Activated T-cell treated with anti-CD3 and anti-CD28 coated beads, Interleukin-2, amount 50 U/mL, for 4 hours (primary cell): ENCODE data around the gene TACC2. TPM values are rescaled to one million over a fixed set of nuclear protein-coding genes. Genes with fewer than 3 reads are reported as not detected.
"Not testable (repeated sequence)": the region's sequence is repeated elsewhere in the genome, so short reads cannot be mapped to it uniquely, and the experiment has no call there.

Experiments
- ATAC-seq, 2 donors: fragments of 200-7000 bp; cut with Tn5 transposase; one replicate each; pipeline ENCODE4 v1.10.0; 2021
- DNase-seq: peaks from one replicate; pipeline ENCODE4 v3.0.0-alpha.2; 2020
- H3K27me3 Mint-ChIP-seq: one replicate; pipeline ENCODE4 v1.8.0; 2021; ENCODE audit warnings: low read depth, mixed read lengths
- H3K36me3 Mint-ChIP-seq: one replicate; pipeline ENCODE4 v1.8.0; 2022; ENCODE audit warnings: mixed read lengths; ENCODE audit not compliant: insufficient read depth
- H3K4me1 Mint-ChIP-seq: one replicate; pipeline ENCODE4 v1.8.0; 2021; ENCODE audit warnings: low read depth, mixed read lengths
- H3K4me3 Mint-ChIP-seq: one replicate; pipeline ENCODE4 v1.8.0; 2021; ENCODE audit warnings: mild to moderate bottlenecking, moderate library complexity, mixed read lengths
- H3K9me3 Mint-ChIP-seq: one replicate; pipeline ENCODE4 v1.8.0; 2021; ENCODE audit warnings: mixed read lengths
- total RNA-seq, 3 donors: library from RNA; stranded (reverse); gene quantifications; one replicate each; pipeline ENCODE4 v1.2.1, GENCODE V29; 2021

The TACC2 gene
- total RNA-seq, 3 donors from 2014 or later: 0.21 to 0.57 (median 0.43) TPM

DNA sequence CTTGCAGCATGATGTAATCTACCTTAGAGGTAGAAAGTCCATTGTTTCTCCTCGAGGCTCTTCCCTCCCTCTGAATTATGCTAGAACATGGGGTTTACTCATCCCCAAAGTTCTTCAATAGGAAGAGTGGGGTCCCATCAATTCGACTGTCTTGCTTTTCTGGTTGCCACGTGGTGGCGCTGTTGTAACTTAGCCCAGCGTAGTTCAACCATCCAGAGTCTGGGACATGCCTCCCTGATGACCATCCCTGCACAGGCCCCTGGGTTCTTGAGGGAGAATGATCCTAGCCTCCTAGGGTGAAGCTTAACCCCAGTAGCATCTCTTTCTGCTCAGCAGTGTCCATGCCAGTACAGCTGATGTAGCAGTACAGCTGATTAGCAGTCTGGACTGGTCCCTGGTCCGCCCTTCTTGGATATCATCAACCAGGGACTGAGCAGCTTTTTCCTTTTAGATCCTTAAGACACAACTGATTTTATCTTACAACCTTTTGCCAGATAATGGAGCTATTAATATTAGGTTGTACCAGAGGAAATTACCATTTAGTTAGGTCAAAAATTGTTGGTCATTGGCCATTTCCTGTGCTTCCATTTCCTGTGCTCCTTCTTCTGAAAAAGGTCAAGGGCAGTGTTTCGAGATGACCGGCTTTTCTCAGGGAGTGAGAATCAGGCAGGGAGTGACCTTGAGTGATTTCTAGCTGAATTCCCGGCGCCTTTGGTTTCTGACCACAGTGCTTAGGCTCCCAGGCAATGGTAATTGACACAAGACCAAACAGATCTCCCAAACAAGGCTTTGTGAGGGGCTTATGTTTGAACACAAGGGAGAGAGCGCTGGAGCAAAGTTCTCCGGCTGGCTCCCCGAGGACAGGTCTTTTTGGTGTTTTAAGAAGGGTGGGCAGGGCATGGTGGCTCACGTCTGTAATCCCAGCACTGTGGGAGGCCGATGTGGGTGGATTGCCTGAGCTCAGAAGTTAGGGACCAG, 65.4 kb downstream of the TACC2 start:
- no peaks in the 10 kb centered on the region for H3K4me1 Mint-ChIP-seq
- no peaks in the 10 kb centered on the region for H3K9me3 Mint-ChIP-seq
- ATAC-seq (no peak), DNase-seq (no peak)
- H3K27me3 Mint-ChIP-seq: peaks cover 3% of the 10 kb centered on the region
- no peak overlapping the region for H3K4me3 Mint-ChIP-seq
- H3K36me3 Mint-ChIP-seq: no peaks in the 10 kb centered on the region

DNA sequence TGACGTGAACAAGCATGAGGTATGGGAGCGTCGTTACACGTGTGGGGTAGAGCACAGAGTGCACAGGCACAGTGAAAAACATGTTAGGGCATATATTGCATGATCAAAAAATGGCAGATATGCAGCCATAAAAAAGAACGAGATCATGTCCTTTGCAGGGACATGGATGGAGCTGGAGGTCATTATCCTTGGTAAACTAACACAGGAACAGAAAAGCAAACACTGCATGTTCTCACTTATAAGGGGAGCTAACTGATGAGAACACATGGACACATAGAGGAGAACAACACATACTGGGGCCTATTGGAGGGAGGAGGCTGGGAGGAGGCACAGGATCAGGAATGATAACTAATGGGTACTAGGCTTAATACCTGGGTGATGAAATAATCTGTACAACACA, 66.3 kb downstream of the TACC2 start:
- H3K27me3 Mint-ChIP-seq: peaks cover 5% of the 10 kb centered on the region

DNA sequence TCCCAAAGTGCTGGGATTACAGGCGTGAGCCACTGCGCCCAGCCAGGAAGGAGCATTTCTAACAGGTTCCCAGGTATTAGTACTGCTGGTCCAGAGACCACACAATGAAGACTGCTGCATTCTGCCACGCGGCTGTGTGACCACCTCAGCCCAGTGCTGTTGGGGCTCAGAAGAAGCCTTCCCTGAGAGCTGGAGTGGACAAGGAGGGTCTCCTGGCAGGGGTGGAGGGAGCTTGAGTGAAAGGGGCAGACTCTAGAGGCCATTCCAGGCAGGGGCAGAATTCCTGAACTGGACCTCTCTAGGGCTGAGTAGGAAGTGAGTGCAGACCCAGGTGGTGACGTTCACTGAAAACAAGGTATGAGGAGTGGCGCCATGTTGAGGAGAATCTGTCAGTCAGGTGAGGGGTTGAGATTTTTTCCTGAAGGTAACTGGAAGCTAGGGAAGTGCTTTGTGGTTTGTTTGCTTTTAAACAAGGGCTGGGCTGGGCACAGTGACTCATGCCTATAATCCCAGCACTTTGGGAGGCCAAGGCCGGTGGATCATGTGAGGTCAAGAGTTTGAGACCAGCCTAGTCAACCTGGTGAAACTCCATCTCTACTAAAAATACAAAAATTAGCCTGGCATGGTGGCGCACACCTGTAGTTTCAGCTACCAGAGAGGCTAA, 67.6 kb downstream of the TACC2 start:
- no peak for DNase-seq
- Mint-ChIP-seq H3K36me3 (no peaks in the 10 kb centered on the region), H3K9me3 (no peaks in the 10 kb centered on the region), H3K4me3 (no peak overlapping the region), H3K27me3 (peaks cover 5% of the 10 kb centered on the region), H3K4me1 (no peaks in the 10 kb centered on the region)
- no peak for ATAC-seq

More for the DNA sequence above, 66.3 kb downstream of the TACC2 start:
- ATAC-seq (no peak), DNase-seq (no peak)
- H3K4me1 Mint-ChIP-seq: no peaks in the 10 kb centered on the region
- H3K4me3 Mint-ChIP-seq: no peak overlapping the region
- no peaks in the 10 kb centered on the region for H3K9me3 Mint-ChIP-seq
- no peaks in the 10 kb centered on the region for H3K36me3 Mint-ChIP-seq

DNA sequence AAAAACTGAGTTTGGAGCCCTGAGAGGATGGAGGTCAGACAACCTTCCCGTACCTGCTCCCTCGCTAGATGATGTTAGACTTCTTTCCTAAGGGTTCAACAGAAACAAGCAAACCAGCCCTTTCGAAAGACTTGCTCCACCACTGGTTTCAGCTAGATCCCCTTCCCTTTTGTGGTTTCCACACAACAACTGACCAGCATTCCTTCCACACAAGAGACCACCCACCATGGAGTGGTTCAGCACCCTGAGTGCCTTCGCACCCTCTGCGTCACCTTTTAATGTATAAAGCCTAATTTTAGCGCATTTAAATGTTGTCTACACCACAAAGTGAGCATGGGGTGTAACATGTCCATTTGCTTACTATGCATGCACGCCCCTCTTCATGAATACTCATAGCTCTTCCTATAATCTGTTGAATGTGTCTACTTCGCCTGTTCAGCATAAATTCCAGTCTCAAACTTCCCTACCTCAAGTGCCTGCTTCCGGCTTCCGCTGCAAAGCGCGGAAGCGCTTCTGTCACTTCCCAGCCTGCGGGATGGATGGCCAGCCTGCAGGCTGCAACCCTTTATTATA, 69.0 kb downstream of the TACC2 start:
- H3K4me3 Mint-ChIP-seq: no peak overlapping the region
- no peaks in the 10 kb centered on the region for H3K4me1 Mint-ChIP-seq
- peaks cover 5% of the 10 kb centered on the region for H3K27me3 Mint-ChIP-seq
- no peaks in the 10 kb centered on the region for H3K36me3 Mint-ChIP-seq
- DNase-seq: no peak
- ATAC-seq: no peak
- no peaks in the 10 kb centered on the region for H3K9me3 Mint-ChIP-seq

DNA sequence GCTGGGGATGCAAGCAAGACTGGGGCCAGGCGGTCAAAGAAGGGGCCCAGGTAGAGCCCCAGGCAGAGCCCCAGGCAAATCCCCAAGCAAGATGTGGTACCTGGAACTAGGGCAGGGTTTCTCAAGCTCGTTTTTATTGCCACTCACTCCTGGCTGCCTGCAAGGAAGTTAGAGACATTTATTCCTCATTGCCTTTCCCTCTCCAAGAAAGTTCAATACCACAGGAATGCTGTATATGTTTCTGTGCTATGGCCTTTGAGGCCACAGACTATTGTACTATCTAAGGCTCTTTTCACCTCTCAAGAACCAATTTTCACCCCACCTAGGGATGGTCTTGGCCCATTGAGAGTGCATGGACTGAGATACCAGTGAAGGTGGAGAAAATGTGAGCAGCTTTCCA, 71.3 kb downstream of the TACC2 start:
- H3K36me3 Mint-ChIP-seq: no peaks in the 10 kb centered on the region

DNA sequence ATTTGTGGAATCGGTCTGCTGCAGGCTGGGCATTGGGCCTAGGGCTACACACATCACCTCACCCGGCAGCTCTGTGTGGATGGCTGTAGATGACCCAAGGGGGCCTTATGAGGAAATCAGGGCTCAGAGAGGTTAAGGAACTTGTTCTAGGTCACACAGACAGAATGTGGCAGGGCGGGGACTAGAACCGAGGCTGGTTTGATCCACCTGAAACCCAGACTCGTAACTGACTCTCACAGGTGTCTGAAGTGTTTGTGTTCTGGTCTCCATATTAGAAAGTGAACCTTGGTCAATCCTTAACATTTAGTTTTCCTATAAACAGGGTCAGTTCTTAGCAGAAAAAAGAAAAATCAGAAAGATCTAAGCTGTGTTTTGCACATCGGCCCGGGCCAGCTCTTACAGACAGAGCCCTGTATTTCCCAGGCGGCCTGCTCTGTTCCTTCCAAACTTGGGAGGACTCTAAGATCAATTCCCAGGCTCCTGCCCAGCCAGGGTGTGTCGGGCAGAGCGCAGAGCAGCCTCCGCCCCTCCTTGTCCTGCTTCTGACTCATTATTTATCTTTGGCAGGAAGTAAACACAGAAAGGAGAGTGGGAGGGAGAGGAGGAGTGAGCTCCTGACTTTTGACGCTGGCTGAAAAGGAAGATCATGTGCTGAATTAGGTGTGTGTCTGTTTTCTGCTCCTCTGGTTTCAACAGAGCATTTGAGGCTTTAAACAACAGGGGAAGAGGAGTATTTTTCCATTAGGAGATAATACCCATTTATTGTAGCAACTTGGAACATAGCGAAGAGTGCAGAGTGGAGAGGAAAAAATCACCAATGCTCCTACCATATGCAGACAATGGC, 74.1 kb downstream of the TACC2 start:
- DNase-seq (no peak), ATAC-seq (no peak)
- Mint-ChIP-seq H3K4me1 (no peaks in the 10 kb centered on the region), H3K4me3 (no peak overlapping the region), H3K36me3 (no peaks in the 10 kb centered on the region), H3K27me3 (peaks cover 4% of the 10 kb centered on the region), H3K9me3 (peaks cover 5% of the 10 kb centered on the region)

More for the DNA sequence above, 71.3 kb downstream of the TACC2 start:
- no peaks in the 10 kb centered on the region for H3K4me1 Mint-ChIP-seq
- DNase-seq (no peak), ATAC-seq (no peak)
- H3K27me3 Mint-ChIP-seq: peaks cover 3% of the 10 kb centered on the region
- H3K9me3 Mint-ChIP-seq: no peaks in the 10 kb centered on the region
- no peak overlapping the region for H3K4me3 Mint-ChIP-seq

DNA sequence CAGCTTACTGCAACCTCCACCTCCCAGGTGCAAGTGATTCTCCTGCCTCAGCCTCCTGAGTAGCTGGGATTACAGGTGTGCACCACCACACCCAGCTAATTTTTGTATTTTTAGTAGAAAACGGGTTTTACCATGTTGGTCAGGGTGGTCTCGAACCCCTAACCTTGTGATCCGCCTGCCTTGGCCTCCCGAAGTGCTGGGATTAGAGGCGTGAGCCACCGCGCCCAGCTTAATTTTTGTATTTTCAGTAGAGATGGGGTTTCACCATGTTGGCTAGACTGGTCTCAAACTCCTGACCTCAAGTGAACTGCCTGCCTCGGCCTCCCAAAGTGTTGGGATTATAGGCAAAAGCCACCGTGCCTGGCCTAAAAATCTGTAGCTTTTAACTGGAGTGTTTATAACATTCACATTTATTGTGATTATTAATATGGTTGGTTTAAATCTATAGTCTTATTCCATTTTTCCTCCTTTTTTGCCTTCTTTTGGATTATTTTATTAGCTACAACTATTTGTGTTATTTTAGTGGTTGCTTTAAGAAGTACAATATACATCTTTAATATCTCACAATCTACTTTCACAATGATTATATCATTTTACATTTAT, 77.5 kb downstream of the TACC2 start:
- H3K4me3 Mint-ChIP-seq, DNase-seq: not testable (repeated sequence)

DNA sequence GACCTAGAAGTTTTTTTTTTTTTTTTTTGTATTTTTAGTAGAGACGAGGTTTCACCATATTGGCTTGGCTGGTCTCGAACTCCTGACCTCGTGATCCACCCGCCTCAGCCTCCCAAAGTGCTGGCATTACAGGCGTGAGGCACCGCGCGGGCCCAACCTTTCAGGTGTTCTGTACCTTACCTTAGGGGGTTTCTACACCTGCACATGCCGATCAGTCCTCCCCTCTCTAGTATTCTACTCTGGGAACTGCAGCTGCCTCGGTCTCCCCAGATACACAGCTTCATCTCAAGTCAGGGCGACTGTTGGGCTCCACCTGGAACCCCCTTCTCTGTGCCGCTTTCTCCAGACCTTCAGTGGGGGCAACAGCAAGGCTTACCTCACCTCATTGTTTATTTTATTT, 79.9 kb downstream of the TACC2 start:
- Mint-ChIP-seq H3K4me3 (no peak overlapping the region), H3K27me3 (peaks cover 8% of the 10 kb centered on the region), H3K4me1 (no peaks in the 10 kb centered on the region), H3K36me3 (no peaks in the 10 kb centered on the region), H3K9me3 (peaks cover 5% of the 10 kb centered on the region)
- no peak for ATAC-seq
- DNase-seq: no peak

More for the DNA sequence above, 77.5 kb downstream of the TACC2 start:
- not testable (repeated sequence) for H3K27me3 Mint-ChIP-seq, H3K4me1 Mint-ChIP-seq, H3K9me3 Mint-ChIP-seq, H3K36me3 Mint-ChIP-seq, ATAC-seq

DNA sequence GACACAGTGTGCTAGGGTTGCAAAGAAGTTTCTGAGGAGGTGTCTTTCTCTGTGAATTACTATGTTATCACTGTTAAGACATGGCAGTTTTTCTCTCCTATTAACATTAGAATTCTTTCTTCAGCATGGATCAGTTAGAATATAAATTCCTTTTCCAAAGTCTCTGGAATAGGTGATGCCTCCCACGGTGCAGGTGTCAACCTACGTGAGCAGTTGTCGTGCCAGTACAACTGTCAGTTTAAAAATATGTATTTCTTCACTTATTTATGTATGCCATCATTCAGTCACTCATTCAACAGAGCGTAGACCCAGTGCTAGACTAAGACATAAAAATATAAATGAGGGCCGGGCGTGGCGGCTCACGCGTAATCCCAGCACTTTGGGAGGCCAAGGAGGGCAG, 83.5 kb downstream of the TACC2 start:
- no peaks in the 10 kb centered on the region for H3K4me1 Mint-ChIP-seq
- ATAC-seq: no peak
- no peak for DNase-seq
- no peak overlapping the region for H3K4me3 Mint-ChIP-seq
- H3K9me3 Mint-ChIP-seq: no peaks in the 10 kb centered on the region
- peaks cover 6% of the 10 kb centered on the region for H3K27me3 Mint-ChIP-seq
- no peaks in the 10 kb centered on the region for H3K36me3 Mint-ChIP-seq

DNA sequence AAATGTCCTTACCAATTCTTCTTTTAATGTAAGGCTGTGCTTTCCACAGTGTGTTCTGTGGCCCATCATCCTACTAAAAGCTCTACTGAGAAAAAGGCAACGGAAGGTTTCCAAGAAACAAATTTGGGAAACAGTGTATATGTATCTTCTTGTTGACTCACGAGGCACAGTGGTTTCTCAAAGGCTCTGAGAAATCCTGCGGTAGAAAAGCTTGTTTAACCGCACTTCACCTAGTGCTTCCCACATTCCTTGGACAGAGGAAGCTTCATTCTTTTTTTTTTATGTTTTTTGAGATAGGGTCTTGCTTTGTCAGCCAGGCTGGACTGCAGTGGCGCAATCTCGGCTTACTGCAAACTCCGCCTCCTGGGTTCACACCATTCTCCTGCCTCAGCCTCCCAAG, 84.5 kb downstream of the TACC2 start:
- DNase-seq: no peak
- Mint-ChIP-seq H3K27me3 (peaks cover 6% of the 10 kb centered on the region), H3K9me3 (no peaks in the 10 kb centered on the region), H3K36me3 (no peaks in the 10 kb centered on the region), H3K4me3 (no peak overlapping the region), H3K4me1 (no peaks in the 10 kb centered on the region)
- no peak for ATAC-seq

DNA sequence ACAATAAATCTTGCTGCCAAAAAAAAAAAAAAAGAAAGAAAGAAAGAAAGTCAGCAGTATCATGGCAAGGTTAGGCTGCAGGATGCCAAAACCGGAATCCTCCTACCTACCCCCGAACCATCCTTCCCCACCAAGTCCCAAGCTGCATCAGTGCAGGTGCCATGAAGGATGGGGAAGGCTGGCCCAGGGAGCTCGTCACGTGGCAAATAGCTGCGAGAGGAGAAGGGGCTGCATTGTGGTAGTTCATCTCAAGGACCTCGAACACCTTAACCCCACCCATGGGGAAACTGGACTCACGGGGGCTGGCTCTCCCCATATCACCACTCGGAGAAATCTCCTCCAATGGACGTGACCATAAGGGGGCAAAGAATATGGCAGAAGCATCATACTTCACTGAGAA, 86.2 kb downstream of the TACC2 start:
- Mint-ChIP-seq H3K9me3 (no peaks in the 10 kb centered on the region), H3K4me1 (no peaks in the 10 kb centered on the region), H3K4me3 (no peak overlapping the region), H3K36me3 (no peaks in the 10 kb centered on the region), H3K27me3 (peaks cover under 1% of the 10 kb centered on the region)
- no peak for DNase-seq
- no peak for ATAC-seq

DNA sequence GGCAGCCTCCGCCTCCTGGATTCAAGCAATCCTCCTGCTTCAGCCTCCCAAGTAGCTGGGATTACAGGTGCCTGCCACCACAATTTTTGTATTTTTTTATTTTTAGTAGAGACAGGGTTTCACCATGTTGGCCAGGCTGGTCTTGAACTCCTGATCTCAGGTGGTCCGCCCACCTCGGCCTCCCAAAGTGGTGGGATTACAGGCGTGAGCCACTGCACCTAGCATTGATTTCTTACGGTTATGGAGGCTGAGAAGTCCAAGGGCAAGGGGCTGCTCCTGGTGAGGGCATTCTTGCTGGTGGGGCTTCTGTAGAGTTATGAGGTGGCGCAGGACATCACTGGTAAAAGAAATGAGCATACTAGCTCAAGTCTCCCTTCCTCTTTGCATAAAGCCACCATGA, 86.9 kb downstream of the TACC2 start:
- H3K4me1 Mint-ChIP-seq, H3K27me3 Mint-ChIP-seq, ATAC-seq, H3K4me3 Mint-ChIP-seq, DNase-seq, H3K9me3 Mint-ChIP-seq, H3K36me3 Mint-ChIP-seq: not testable (repeated sequence)

DNA sequence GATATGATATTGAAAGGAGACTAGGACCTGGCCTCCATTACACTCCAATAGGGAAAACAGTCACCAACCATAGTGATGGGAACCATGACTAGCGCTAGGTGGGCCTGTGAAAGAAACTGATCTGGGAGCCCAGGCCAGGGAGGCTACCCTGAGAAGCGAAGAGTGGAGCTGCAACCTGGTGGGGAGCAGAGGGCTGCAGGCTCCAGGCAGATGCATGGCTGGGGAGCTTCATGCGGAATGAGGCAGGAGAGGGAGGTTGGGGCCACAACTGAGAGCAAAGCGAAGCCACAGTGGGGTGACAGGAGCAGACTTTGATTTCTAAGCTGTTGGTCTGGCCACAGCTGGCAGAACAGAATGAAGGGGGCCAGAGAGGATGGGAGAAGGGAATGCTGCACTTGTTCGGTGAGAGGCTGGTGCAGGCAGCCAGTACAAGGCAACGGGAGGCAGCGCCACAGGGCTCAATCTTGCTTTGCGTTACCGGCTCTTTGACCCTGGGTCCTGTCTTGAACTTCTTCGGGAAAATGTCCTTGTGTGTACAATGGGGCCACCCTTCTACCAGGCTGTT, 88.4 kb downstream of the TACC2 start:
- DNase-seq (no peak), ATAC-seq (no peak)
- no peaks in the 10 kb centered on the region for H3K36me3 Mint-ChIP-seq
- H3K4me1 Mint-ChIP-seq: no peaks in the 10 kb centered on the region
- H3K9me3 Mint-ChIP-seq: no peaks in the 10 kb centered on the region
- H3K4me3 Mint-ChIP-seq: no peak overlapping the region
- H3K27me3 Mint-ChIP-seq: no peaks in the 10 kb centered on the region
